Nephron progenitor cell (in vitro differentiated cells): Measurements from ENCODE around the gene OR51L1.

Experiments used
- DNase-seq: peaks from one replicate; pipeline ENCODE4 v3.0.0; 2021
- H3K27ac Mint-ChIP-seq: 2 replicates; pipeline ENCODE4 v1.8.0; 2021; ENCODE audit warnings: mild to moderate bottlenecking, moderate library complexity, mixed read lengths
- H3K27me3 Mint-ChIP-seq: 2 replicates; pipeline ENCODE4 v1.8.0; 2021; ENCODE audit warnings: mild to moderate bottlenecking, low read depth, mixed read lengths; ENCODE audit not compliant: poor library complexity
- H3K36me3 Mint-ChIP-seq: 2 replicates; pipeline ENCODE4 v1.8.0; 2021; ENCODE audit warnings: low read depth, mixed read lengths
- H3K4me1 Mint-ChIP-seq: 2 replicates; pipeline ENCODE4 v1.8.0; 2021; ENCODE audit warnings: mixed read lengths
- H3K4me3 Mint-ChIP-seq: 2 replicates; pipeline ENCODE4 v1.8.0; 2021; ENCODE audit warnings: mild to moderate bottlenecking, moderate library complexity, mixed read lengths
- H3K9me3 Mint-ChIP-seq: 2 replicates; pipeline ENCODE4 v1.8.0; 2021; ENCODE audit warnings: mild to moderate bottlenecking, moderate library complexity, mixed read lengths
- CTCF ChIP-seq: fragments of 200-600 bp; sonication (generic); IDR thresholded peaks from 2 replicates; pipeline ENCODE4 v1.5.0; 2021; ENCODE audit warnings: antibody characterized with exemption

Gene OR51L1

GRCh38 chr11:5007561-5007960 lies 12.9 kb downstream of the OR51L1 start:
- H3K4me1 Mint-ChIP-seq = peaks cover 25% of the 10 kb centered on the region
- no peak for DNase-seq
- H3K9me3 Mint-ChIP-seq = no peaks in the 10 kb centered on the region
- no peaks in the 10 kb centered on the region for H3K36me3 Mint-ChIP-seq
- no peak for TF ChIP-seq CTCF
- H3K4me3 Mint-ChIP-seq = no peak overlapping the region
- H3K27ac Mint-ChIP-seq = no peak overlapping the region
- peaks cover 11% of the 10 kb centered on the region for H3K27me3 Mint-ChIP-seq

GRCh38 chr11:5011254-5011653 lies 16.6 kb downstream of the OR51L1 start:
- H3K9me3 Mint-ChIP-seq = no peaks in the 10 kb centered on the region
- no peaks in the 10 kb centered on the region for H3K36me3 Mint-ChIP-seq
- no peak for DNase-seq
- H3K27me3 Mint-ChIP-seq = peaks cover 13% of the 10 kb centered on the region
- TF ChIP-seq CTCF = no peak
- H3K27ac Mint-ChIP-seq = no peak overlapping the region
- H3K4me3 Mint-ChIP-seq = no peak overlapping the region
- peaks cover 5% of the 10 kb centered on the region for H3K4me1 Mint-ChIP-seq

GRCh38 chr11:5013012-5013411 lies 18.4 kb downstream of the OR51L1 start:
- H3K27ac Mint-ChIP-seq = no peak overlapping the region
- no peak for DNase-seq
- no peaks in the 10 kb centered on the region for H3K4me1 Mint-ChIP-seq
- H3K36me3 Mint-ChIP-seq = no peaks in the 10 kb centered on the region
- H3K4me3 Mint-ChIP-seq = no peak overlapping the region
- peaks cover 18% of the 10 kb centered on the region for H3K27me3 Mint-ChIP-seq
- TF ChIP-seq CTCF = no peak
- no peaks in the 10 kb centered on the region for H3K9me3 Mint-ChIP-seq

- H3K4me3 Mint-ChIP-seq = no peak overlapping the region
Measured at GRCh38 chr11:5021996-5022395, 27.3 kb downstream of the OR51L1 start.

GRCh38 chr11:5036669-5037068 lies 42.0 kb downstream of the OR51L1 start:
- no peak overlapping the region for H3K27ac Mint-ChIP-seq
- H3K36me3 Mint-ChIP-seq = no peaks in the 10 kb centered on the region
- DNase-seq = no peak
- TF ChIP-seq CTCF = no peak
- no peaks in the 10 kb centered on the region for H3K4me1 Mint-ChIP-seq
- H3K4me3 Mint-ChIP-seq = no peak overlapping the region
- no peaks in the 10 kb centered on the region for H3K9me3 Mint-ChIP-seq
- no peaks in the 10 kb centered on the region for H3K27me3 Mint-ChIP-seq

More at GRCh38 chr11:5021996-5022395, 27.3 kb downstream of the OR51L1 start:
- TF ChIP-seq CTCF = no peak
- H3K27ac Mint-ChIP-seq = no peak overlapping the region
- H3K27me3 Mint-ChIP-seq = peaks cover 2% of the 10 kb centered on the region
- no peak for DNase-seq
- H3K4me1 Mint-ChIP-seq = no peaks in the 10 kb centered on the region
- peaks cover 32% of the 10 kb centered on the region for H3K9me3 Mint-ChIP-seq
- no peaks in the 10 kb centered on the region for H3K36me3 Mint-ChIP-seq

GRCh38 chr11:5037926-5038325 lies 43.3 kb downstream of the OR51L1 start:
- TF ChIP-seq CTCF = no peak
- no peaks in the 10 kb centered on the region for H3K36me3 Mint-ChIP-seq
- peaks cover 4% of the 10 kb centered on the region for H3K27me3 Mint-ChIP-seq
- H3K4me3 Mint-ChIP-seq = no peak overlapping the region
- DNase-seq = no peak
- no peak overlapping the region for H3K27ac Mint-ChIP-seq
- H3K9me3 Mint-ChIP-seq = no peaks in the 10 kb centered on the region
- H3K4me1 Mint-ChIP-seq = no peaks in the 10 kb centered on the region
